Endothelial cell of umbilical vein (primary cell): ENCODE data around the gene LHX6. TPM values are rescaled to one million over a fixed set of nuclear protein-coding genes. Genes with fewer than 3 reads are reported as not detected.
A peak's percentile ranks its signal among the peaks of the same experiment; 100 is the strongest.

Source experiments
- BruUV-seq: library from RNA; stranded (reverse); fragments of 400-500 nt; replicated peaks from 2 replicates; lab custom pipeline; 2021; lab: Mats Ljungman, UMichigan
- CTCF ChIA-PET: fragments of 300-600, 350-600 bp; sonication (Branson Sonifier 250); formaldehyde crosslinking; loops from one replicate; lab custom pipeline; 2021; ENCODE audit warnings: antibody characterized with exemption, inconsistent platforms; lab: Charles Lee
- POLR2A ChIA-PET: fragments of 300-600, 350-600 bp; sonication (Branson Sonifier 250); formaldehyde crosslinking; loops from one replicate; lab custom pipeline; 2021; ENCODE audit warnings: antibody characterized with exemption, inconsistent platforms; lab: Charles Lee
- DNase-seq: peaks from one replicate; pipeline ENCODE4 v3.0.0-alpha.2; 2011; ENCODE audit warnings: low read depth, low spot score
- FAIRE-seq: peaks from 2 replicates; lab custom pipeline; 2011; peaks lifted over from hg19 to GRCh38; lab: Jason Lieb, UNC
- H2AFZ ChIP-seq: 2 replicates; pipeline ENCODE4 v1.6.0; 2012; ENCODE audit warnings: low read depth, low read length, control low read depth, inconsistent platforms
- H3K27ac ChIP-seq: 2 replicates; pipeline ENCODE4 v1.5.1; 2011; ENCODE audit warnings: low read depth, mild to moderate bottlenecking, control low read depth, low read length, moderate library complexity; ENCODE audit not compliant: insufficient read depth
- H3K27me3 ChIP-seq, 2 experiments: 2 replicates each; pipeline versions ENCODE4 v1.6.0 to v1.6.1; 2011; ENCODE audit warnings: low read length in 2 of 2, mixed read lengths in 1 of 2; ENCODE audit not compliant: control insufficient read depth in 2 of 2, insufficient read depth in 2 of 2
- H3K36me3 ChIP-seq, 2 experiments: 2 replicates in 1 of 2; 3 replicates in 1 of 2; pipeline ENCODE4 v1.5.1; 2011; ENCODE audit warnings: low read length in 2 of 2, mild to moderate bottlenecking in 1 of 2, moderate library complexity in 1 of 2; ENCODE audit not compliant: control insufficient read depth in 2 of 2, insufficient read depth in 2 of 2; ENCODE audit errors: extremely low read depth in 1 of 2
- H3K4me1 ChIP-seq: 3 replicates; pipeline ENCODE4 v1.5.1; 2011; ENCODE audit warnings: mild to moderate bottlenecking, low read length; ENCODE audit not compliant: control insufficient read depth, insufficient read depth; ENCODE audit errors: extremely low read depth
- H3K4me2 ChIP-seq: 2 replicates; pipeline ENCODE4 v1.6.1; 2011; ENCODE audit warnings: low read length, control low read depth, mixed read lengths; ENCODE audit not compliant: insufficient read depth
- H3K4me3 ChIP-seq, 3 experiments: fragments of 200-600 bp in 1 of 3; sonication (generic), shearing (Covaris generic) in 1 of 3; replicated peaks in 1 of 3; 2 replicates each; pipeline ENCODE4 v1.5.1; 2011 to 2016; ENCODE audit warnings: control low read depth in 3 of 3, low read length in 3 of 3, mild to moderate bottlenecking in 2 of 3, inconsistent platforms in 1 of 3, low read depth in 1 of 3, moderate library complexity in 1 of 3; ENCODE audit not compliant: insufficient read depth in 1 of 3
- H3K79me2 ChIP-seq: 2 replicates; pipeline ENCODE4 v1.6.0; 2012; ENCODE audit warnings: low read length, inconsistent platforms; ENCODE audit not compliant: control insufficient read depth, insufficient read depth
- H3K9ac ChIP-seq: replicated peaks from 2 replicates; pipeline ENCODE3; 2011; ENCODE audit warnings: low read length, control low read depth; ENCODE audit not compliant: insufficient read depth; ENCODE audit errors: extremely low read depth
- H3K9me1 ChIP-seq: replicated peaks from 3 replicates; pipeline ENCODE4 v1.6.0; 2011; ENCODE audit warnings: mild to moderate bottlenecking, low read length; ENCODE audit not compliant: control insufficient read depth, insufficient read depth; ENCODE audit errors: extremely low read depth
- H3K9me3 ChIP-seq: replicated peaks from 2 replicates; pipeline ENCODE4 v1.5.1; 2012; ENCODE audit warnings: low read length, inconsistent platforms; ENCODE audit not compliant: control insufficient read depth, insufficient read depth
- H4K20me1 ChIP-seq: replicated peaks from 2 replicates; pipeline ENCODE3; 2011; ENCODE audit warnings: mild to moderate bottlenecking, low read length; ENCODE audit not compliant: control insufficient read depth, insufficient read depth; ENCODE audit errors: extremely low read depth
- EZH2 ChIP-seq: IDR thresholded peaks from 2 replicates; pipeline ENCODE4 v1.6.1; 2012; ENCODE audit warnings: borderline replicate concordance, low read depth, mild to moderate bottlenecking, moderate library complexity, low read length, inconsistent platforms; ENCODE audit not compliant: severe bottlenecking
- FOS ChIP-seq: IDR thresholded peaks from 2 replicates; pipeline ENCODE4 v1.6.1; 2011; ENCODE audit warnings: mild to moderate bottlenecking, low read length, moderate library complexity, borderline replicate concordance; ENCODE audit not compliant: insufficient read depth
- GATA2 ChIP-seq: IDR thresholded peaks from 2 replicates; pipeline ENCODE4 v1.7.0; 2011; ENCODE audit warnings: low read depth, mild to moderate bottlenecking, moderate library complexity, mixed read lengths, low read length; ENCODE audit not compliant: insufficient read length, insufficient read depth
- MYC ChIP-seq: IDR thresholded peaks from one replicate; pipeline ENCODE4 v1.6.1; 2011; ENCODE audit warnings: mild to moderate bottlenecking, low read depth, low read length
- POLR2A ChIP-seq: IDR thresholded peaks from 2 replicates; pipeline ENCODE4 v1.6.1; 2012; ENCODE audit warnings: low read depth, mild to moderate bottlenecking, control low read depth, low read length
- POLR2AphosphoS5 ChIP-seq: IDR thresholded peaks from 2 replicates; pipeline ENCODE4 v1.6.1; 2012; ENCODE audit warnings: low read depth, mild to moderate bottlenecking, control low read depth, low read length, moderate library complexity; ENCODE audit not compliant: insufficient read depth
- dilution Hi-C: fragments of 300-500 bp; cut with MboI; formaldehyde crosslinking; loops from one replicate; pipeline ENCODE4 v1.15.0; 2019; ENCODE audit warnings: low sequenced_read_pairs; ENCODE audit not compliant: extremely low pct_ligation_motif_present
- intact Hi-C: fragments of 100-400 bp; cut with micrococcal nuclease; formaldehyde crosslinking; loops from one replicate; pipeline ENCODE4 v1.10.0; 2022
- polyA plus RNA-seq, 4 experiments: library from polyadenylated mRNA; depleted of rRNA in 3 of 4; stranded (reverse) in 3 of 4; unstranded in 1 of 4; fragments of >200 nt; gene quantifications; 2 replicates each; pipeline versions ENCODE4 v1.2.1 to v1.2.3, GENCODE V29; 2011 to 2012; ENCODE audit warnings: missing spikeins in 1 of 4
- total RNA-seq: library from RNA; stranded (reverse); gene quantifications from 2 replicates; pipeline ENCODE4 v1.2.3, GENCODE V29; 2021
- TF ChIP-seq, protein P1 (sequence below): IDR thresholded peaks from 2 replicates; pipeline ENCODE4 v1.6.1; 2011; ENCODE audit not compliant: insufficient read depth, insufficient read length
- TF ChIP-seq, protein P2 (sequence below), 2 donors: IDR thresholded peaks; 1 replicate in 1 of 2; 2 replicates in 1 of 2; pipeline ENCODE4 v1.5.1; 2011; ENCODE audit warnings: low read length in 2 of 2, mild to moderate bottlenecking in 2 of 2, moderate library complexity in 2 of 2, control low read depth in 1 of 2, inconsistent platforms in 1 of 2, low read depth in 1 of 2; ENCODE audit not compliant: insufficient read depth in 1 of 2; ENCODE audit errors: extremely low read depth in 1 of 2

Gene LHX6
- total and polyA plus RNA-seq, 2 donors (not counting 3 experiments of a cell fraction or from before 2014, with no cell fraction given), result 2.4 to 18.4 TPM

DNA sequence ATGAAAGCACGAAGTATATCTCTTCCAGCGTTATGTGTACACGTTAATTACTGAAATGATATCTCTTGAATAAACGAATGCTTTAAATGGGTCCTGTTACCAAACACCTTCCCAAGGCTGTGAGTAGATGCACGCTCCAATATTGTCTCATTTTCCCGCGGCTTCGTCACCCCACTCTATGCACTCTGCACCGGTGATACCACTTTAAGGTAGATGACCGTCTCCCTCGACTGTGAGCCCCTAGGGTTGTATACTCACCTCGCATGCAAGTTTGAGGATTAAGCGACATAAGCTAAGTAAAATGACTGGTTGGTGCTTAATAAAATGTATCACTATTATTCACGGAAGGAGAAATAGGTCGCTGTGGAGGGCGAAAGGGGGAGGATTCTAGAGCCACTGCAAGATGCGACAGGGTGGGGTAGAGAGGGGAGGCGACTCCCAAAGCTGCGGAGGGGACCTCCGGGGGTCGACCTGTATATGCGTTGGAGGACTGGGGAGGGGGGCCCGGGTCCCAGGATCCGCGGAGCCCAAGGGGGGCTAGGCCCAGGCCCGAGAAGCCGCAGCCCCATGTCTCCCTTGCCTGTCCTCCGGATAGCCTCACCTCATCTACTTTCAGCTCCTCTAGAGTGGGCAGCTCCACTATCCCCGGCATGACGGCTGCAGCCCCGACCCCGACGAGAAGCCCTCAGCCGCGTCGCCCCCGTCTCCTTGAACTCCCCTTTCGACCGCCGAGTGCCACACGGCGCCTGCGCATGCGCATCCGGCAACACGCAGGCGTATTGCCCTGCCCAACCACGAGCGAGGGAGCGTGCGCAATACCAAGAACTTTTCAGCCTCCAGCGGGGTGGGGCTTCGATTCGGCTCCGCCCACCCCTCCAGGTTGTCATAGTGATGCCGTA lies 69.5 kb downstream of the LHX6 start, which contains the start of the genes MORN5 and NDUFA8:
Gene MORN5 (plus strand): TSS at position 883 of the 899 bp plus-strand sequence. CDS start 65 bp downstream, outside the sequence.
Gene NDUFA8 (minus strand): TSS at position 754 of the 899 bp plus-strand sequence. CDS start 102 bp downstream, at position 652.
- Histone ChIP-seq H2AFZ (peak within 1 kb of the TSS; percentile 32), H3K9me3 (no peaks in the 10 kb centered on the region), H3K4me2 (peak within 1 kb of the TSS; percentile 92), H3K9ac (peak within 1 kb of the TSS; percentile 51), H3K79me2 (peaks cover 22% of the 10 kb centered on the region), H4K20me1 (no peaks in the 10 kb centered on the region), H3K4me3 (peak within 1 kb of the TSS; percentile 56 to 100 (median 87)), H3K27me3 (peaks cover 8 to 16% of the 10 kb centered on the region in 2 experiments), H3K36me3 (no peaks in the 10 kb centered on the region), H3K27ac (peak within 1 kb of the TSS; percentile 0), H3K4me1 (peaks cover 8% of the 10 kb centered on the region), H3K9me1 (no peaks in the 10 kb centered on the region)
- TF ChIP-seq, protein P1, sequence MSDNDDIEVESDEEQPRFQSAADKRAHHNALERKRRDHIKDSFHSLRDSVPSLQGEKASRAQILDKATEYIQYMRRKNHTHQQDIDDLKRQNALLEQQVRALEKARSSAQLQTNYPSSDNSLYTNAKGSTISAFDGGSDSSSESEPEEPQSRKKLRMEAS, result peak; percentile 43
- peak; percentile 79 for TF ChIP-seq POLR2AphosphoS5
- TF ChIP-seq GATA2, result no peak
- TF ChIP-seq POLR2A, result peak; percentile 90
- POLR2A ChIA-PET, result no interaction called here
- CTCF ChIA-PET, result interaction anchor here (0.6 to 3.6 kb wide), 7 partner anchors 9 to 191 kb away, joined by 3 to 34 read pairs (median 4); no protein-coding TSS in a partner anchor
- intact Hi-C loops, result loop anchor here (1.0 to 5.0 kb wide), 5 partner anchors 68 to 191 kb away; partner anchors contain the start of genes LHX6, MRRF and RBM18
- FAIRE-seq (peak; percentile 99), DNase-seq (peak; percentile 97)
- dilution Hi-C loops, result no loop called here
- TSS peak; percentile 68 for BruUV-seq

DNA sequence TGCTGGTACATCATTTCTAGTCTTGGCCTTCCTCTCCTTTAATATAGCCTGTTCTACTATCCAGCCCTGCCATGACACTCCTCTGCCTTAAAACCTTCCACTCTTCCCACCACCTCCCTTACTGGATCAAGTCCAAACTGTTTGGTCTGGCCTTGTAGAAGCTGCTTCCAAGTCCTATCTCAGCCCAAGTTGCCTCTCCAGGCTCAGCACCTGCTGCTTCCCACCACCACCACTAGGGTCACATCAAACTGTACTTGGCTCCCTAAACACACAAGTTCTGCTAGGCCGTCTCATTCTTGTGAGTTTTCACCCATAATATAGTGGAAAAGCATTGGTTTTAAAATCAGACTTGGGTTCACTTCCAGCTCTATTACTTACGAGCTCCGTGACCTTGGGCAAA lies 70.6 kb downstream of the LHX6 start:
- Histone ChIP-seq H3K9me3 (no peaks in the 10 kb centered on the region), H3K4me1 (peaks cover 8% of the 10 kb centered on the region), H3K4me2 (no peak overlapping the region), H3K4me3 (no peak overlapping the region), H3K9ac (no peak overlapping the region), H3K9me1 (no peaks in the 10 kb centered on the region), H3K36me3 (no peaks in the 10 kb centered on the region), H2AFZ (no peak overlapping the region), H3K27ac (no peak overlapping the region), H4K20me1 (no peaks in the 10 kb centered on the region), H3K79me2 (peaks cover 25% of the 10 kb centered on the region), H3K27me3 (peaks cover 7 to 8% of the 10 kb centered on the region in 2 experiments)
- CTCF ChIA-PET, result interaction anchor here (0.6 to 3.6 kb wide), 12 partner anchors 10 to 425 kb away, joined by 3 to 34 read pairs (median 4); no protein-coding TSS in a partner anchor
- DNase-seq (peak; percentile 65), FAIRE-seq (peak; percentile 72)
- BruUV-seq, result no TSS peak
- POLR2A ChIA-PET, result interaction anchor here (1.0 kb wide), 1 partner anchor 11 kb away, joined by 3 read pairs; no protein-coding TSS in a partner anchor
- intact Hi-C loops, result loop anchor here (2.0 to 5.0 kb wide), 4 partner anchors 69 to 149 kb away; partner anchors contain the start of genes LHX6, MRRF and RBM18
- dilution Hi-C loops, result no loop called here
- TF ChIP-seq GATA2, result no peak
- no peak for TF ChIP-seq MYC
- TF ChIP-seq, protein P2, sequence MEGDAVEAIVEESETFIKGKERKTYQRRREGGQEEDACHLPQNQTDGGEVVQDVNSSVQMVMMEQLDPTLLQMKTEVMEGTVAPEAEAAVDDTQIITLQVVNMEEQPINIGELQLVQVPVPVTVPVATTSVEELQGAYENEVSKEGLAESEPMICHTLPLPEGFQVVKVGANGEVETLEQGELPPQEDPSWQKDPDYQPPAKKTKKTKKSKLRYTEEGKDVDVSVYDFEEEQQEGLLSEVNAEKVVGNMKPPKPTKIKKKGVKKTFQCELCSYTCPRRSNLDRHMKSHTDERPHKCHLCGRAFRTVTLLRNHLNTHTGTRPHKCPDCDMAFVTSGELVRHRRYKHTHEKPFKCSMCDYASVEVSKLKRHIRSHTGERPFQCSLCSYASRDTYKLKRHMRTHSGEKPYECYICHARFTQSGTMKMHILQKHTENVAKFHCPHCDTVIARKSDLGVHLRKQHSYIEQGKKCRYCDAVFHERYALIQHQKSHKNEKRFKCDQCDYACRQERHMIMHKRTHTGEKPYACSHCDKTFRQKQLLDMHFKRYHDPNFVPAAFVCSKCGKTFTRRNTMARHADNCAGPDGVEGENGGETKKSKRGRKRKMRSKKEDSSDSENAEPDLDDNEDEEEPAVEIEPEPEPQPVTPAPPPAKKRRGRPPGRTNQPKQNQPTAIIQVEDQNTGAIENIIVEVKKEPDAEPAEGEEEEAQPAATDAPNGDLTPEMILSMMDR (IDR thresholded peaks at IDR 0.05; ENCODE audit: extremely low read depth in 1 of 2, insufficient read depth in 1 of 2, low read depth in 1 of 2, low read length in 2 of 2), result peak; percentile 61 to 64
- no peak for TF ChIP-seq POLR2AphosphoS5
- TF ChIP-seq EZH2, result no peak
- TF ChIP-seq FOS, result no peak
- no peak for TF ChIP-seq POLR2A
